ENCODE data around the gene SREBF1.

DNA sequence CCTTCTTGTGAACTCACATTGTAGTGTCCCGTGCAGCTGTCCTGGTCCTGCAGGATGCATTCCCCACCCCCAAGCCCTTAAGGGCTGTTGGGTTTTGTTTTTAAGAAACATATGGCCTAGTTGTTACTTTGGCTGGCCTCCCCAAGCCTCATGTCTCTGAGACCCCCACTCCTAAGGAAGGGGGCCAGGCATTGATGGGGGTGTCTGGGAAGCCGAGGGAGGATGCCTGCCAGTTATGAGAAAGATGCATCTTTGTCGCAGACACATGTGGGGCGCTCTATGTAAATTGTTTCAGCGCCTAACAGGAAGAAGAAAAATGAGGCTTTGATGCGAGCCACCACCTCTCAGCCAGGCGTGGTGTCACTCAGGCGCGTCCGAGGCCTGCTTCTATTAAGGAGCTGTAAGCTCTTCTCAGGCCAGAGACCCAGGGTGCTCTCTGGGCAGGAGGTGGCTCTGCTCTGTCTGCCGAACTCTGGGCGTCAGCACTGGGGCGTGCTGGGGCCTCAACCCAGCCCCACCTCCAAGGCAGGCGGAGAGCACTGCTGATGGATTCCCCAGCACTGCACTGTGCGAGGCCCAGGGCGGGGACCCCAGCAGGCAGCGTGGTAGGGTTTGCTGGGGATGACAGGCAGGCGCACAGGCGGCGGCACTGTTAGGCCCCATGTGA is 70.6 kb downstream of the SREBF1 start:
- no peak for TF ChIP-seq POLR2A (IDR thresholded peaks at IDR 0.05; ENCODE audit: low read length)
- TF ChIP-seq GATA1 (IDR thresholded peaks at IDR 0.05; ENCODE audit: low read depth, low read length) = no peak

All from erythroblast (primary cell).